ENCODE data around the gene PLCB3. TPM values are rescaled to one million over a fixed set of nuclear protein-coding genes. Genes with fewer than 3 reads are reported as not detected.

The PLCB3 gene
- total RNA-seq, 1 experiment from 2014 or later: 41.2 TPM

DNA sequence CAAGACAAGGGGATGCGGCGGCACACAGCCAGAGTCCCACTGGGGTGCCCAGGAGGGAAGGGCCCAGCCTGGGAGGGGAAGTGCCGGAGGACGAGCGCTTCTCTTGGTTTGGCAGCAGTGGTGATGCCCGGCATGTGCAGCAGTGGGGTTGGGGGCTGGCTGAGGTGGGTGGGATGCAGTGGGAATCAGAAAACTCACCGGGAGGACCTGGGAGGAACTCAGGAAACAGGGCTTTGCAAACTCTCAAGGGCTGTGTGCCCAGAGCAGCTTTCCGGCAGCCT lies 41.8 kb upstream of the PLCB3 start:
- no peak for ATAC-seq
- intact Hi-C loops (cut with micrococcal nuclease; ENCODE audit: unreplicated experiment): no loop called here
- H3K4me3 ChIP-seq (ENCODE audit: low read depth in 2 of 2, low read length in 2 of 2): no peak overlapping the region
- H3K9me3 ChIP-seq (ENCODE audit: control insufficient read depth, insufficient read depth, low read depth, low read length): no peaks in the 10 kb centered on the region
- no peak overlapping the region for H3K27ac ChIP-seq (ENCODE audit: low read length)
- no peaks in the 10 kb centered on the region; the same call in 1 of the 2 replicates for H3K4me1 ChIP-seq (ENCODE audit: control insufficient read depth, insufficient read depth, low read length)
- CTCF ChIA-PET: no interaction called here
- no peaks in the 10 kb centered on the region for H3K27me3 ChIP-seq (ENCODE audit: control insufficient read depth, insufficient read depth, low read length)
- no peaks in the 10 kb centered on the region; the same call in none of the 2 replicates for H3K36me3 ChIP-seq (ENCODE audit: control insufficient read depth, insufficient read depth, low read length)
- TF ChIP-seq TCF7L2 (IDR thresholded peaks at IDR 0.05; ENCODE audit: low read depth, low read length) (no peak), CTCF (IDR thresholded peaks at IDR 0.05) (no peak), SIN3A (IDR thresholded peaks at IDR 0.05; ENCODE audit: borderline replicate concordance, insufficient read depth, low read depth, low read length) (no peak), POLR2AphosphoS5 (IDR thresholded peaks at IDR 0.05; ENCODE audit: low read depth, low read length) (no peak)
- TF ChIP-seq, protein P1, sequence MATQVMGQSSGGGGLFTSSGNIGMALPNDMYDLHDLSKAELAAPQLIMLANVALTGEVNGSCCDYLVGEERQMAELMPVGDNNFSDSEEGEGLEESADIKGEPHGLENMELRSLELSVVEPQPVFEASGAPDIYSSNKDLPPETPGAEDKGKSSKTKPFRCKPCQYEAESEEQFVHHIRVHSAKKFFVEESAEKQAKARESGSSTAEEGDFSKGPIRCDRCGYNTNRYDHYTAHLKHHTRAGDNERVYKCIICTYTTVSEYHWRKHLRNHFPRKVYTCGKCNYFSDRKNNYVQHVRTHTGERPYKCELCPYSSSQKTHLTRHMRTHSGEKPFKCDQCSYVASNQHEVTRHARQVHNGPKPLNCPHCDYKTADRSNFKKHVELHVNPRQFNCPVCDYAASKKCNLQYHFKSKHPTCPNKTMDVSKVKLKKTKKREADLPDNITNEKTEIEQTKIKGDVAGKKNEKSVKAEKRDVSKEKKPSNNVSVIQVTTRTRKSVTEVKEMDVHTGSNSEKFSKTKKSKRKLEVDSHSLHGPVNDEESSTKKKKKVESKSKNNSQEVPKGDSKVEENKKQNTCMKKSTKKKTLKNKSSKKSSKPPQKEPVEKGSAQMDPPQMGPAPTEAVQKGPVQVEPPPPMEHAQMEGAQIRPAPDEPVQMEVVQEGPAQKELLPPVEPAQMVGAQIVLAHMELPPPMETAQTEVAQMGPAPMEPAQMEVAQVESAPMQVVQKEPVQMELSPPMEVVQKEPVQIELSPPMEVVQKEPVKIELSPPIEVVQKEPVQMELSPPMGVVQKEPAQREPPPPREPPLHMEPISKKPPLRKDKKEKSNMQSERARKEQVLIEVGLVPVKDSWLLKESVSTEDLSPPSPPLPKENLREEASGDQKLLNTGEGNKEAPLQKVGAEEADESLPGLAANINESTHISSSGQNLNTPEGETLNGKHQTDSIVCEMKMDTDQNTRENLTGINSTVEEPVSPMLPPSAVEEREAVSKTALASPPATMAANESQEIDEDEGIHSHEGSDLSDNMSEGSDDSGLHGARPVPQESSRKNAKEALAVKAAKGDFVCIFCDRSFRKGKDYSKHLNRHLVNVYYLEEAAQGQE (IDR thresholded peaks at IDR 0.05; ENCODE audit: insufficient read depth in 1 of 2, low read depth in 2 of 2, low read length in 1 of 2): no peak
- DNase-seq (ENCODE audit: low read depth, low spot score): no peak
- in situ Hi-C loops (cut with HindIII; ENCODE audit: low pct_unique_long_range_greater_than_20kb, low sequenced_read_pairs): no loop called here
- POLR2A ChIA-PET: no interaction called here
- no TSS peak for BruUV-seq (replicated peaks)

DNA sequence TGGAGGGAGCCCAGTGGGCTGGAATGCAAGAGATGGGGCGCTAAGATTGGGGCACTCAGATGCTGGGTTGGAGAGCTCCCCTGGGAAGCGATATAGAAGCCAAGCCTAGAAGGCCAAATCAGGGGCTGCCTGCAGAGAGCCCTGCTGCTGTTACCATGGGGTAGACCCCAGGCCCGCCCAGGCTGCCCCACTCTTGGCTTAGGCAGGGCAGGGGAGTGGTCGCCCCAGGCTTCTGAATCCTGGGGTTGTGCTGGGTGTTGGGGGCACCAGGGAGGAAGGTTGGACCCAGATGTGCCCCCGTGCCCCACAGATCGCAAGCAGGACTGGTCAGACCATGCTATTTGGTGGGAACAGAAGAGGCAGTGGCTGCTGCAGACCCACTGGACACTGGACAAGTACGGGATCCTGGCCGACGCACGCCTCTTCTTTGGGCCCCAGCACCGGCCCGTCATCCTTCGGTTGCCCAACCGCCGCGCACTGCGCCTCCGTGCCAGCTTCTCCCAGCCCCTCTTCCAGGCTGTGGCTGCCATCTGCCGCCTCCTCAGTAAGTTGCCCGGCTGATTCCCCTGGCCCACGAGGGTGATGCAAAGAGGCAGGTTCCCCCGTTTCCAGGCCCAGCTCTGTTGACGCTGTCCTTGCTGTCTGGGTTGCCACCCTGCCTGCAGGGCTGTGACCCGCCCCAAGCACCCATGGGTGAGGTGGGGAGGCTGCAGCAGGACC lies 40.9 kb upstream of the PLCB3 start:
- Histone ChIP-seq H3K27ac (ENCODE audit: low read length) (no peak overlapping the region), H3K36me3 (ENCODE audit: control insufficient read depth, insufficient read depth, low read length) (no peaks in the 10 kb centered on the region; the same call in 1 of the 2 replicates), H3K4me1 (ENCODE audit: control insufficient read depth, insufficient read depth, low read length) (no peaks in the 10 kb centered on the region; the same call in 1 of the 2 replicates), H3K4me3 (ENCODE audit: low read depth in 2 of 2, low read length in 2 of 2) (no peak overlapping the region), H3K9me3 (ENCODE audit: control insufficient read depth, insufficient read depth, low read depth, low read length) (no peaks in the 10 kb centered on the region), H3K27me3 (ENCODE audit: control insufficient read depth, insufficient read depth, low read length) (no peaks in the 10 kb centered on the region)
- no TSS peak for BruUV-seq (replicated peaks)
- DNase-seq (ENCODE audit: low read depth, low spot score): no peak
- ChIA-PET POLR2A (no interaction called here), CTCF (interaction anchor here (0.6 kb wide), 1 partner anchor 57 kb away, joined by 6 read pairs; no protein-coding TSS in a partner anchor)
- TF ChIP-seq POLR2AphosphoS5 (IDR thresholded peaks at IDR 0.05; ENCODE audit: low read depth, low read length) (no peak), CTCF (IDR thresholded peaks at IDR 0.05) (no peak), SIN3A (IDR thresholded peaks at IDR 0.05; ENCODE audit: borderline replicate concordance, insufficient read depth, low read depth, low read length) (no peak), TCF7L2 (IDR thresholded peaks at IDR 0.05; ENCODE audit: low read depth, low read length) (no peak)
- TF ChIP-seq, protein P1 (IDR thresholded peaks at IDR 0.05; ENCODE audit: insufficient read depth in 1 of 2, low read depth in 2 of 2, low read length in 1 of 2): no peak
- in situ Hi-C loops (cut with HindIII; ENCODE audit: low pct_unique_long_range_greater_than_20kb, low sequenced_read_pairs) (no loop called here), intact Hi-C loops (cut with micrococcal nuclease; ENCODE audit: unreplicated experiment) (no loop called here)
- ATAC-seq: no peak

Measured in Panc1 (cell line).